ENCODE data around the gene COX10.

DNA sequence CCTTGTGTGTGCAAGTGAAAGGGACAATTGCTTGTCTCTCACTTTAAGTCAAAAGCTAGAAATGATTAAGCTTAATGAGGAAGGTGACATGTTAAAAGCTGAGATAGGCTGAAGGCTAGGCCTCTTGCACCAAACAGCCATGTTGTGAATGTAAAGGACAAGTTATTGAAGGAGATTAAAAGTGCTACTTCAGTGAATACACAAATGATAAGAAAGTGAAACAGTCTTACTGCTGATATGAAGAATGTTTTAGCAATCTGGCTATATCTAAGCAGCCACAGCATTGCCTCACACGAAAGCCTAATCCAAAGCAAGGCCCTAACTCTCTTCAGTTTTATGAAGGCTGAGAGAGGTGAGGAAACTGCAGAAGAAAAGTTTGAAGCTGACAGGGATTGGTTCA, 96.3 kb downstream of the COX10 start:
- TF ChIP-seq, protein P1, sequence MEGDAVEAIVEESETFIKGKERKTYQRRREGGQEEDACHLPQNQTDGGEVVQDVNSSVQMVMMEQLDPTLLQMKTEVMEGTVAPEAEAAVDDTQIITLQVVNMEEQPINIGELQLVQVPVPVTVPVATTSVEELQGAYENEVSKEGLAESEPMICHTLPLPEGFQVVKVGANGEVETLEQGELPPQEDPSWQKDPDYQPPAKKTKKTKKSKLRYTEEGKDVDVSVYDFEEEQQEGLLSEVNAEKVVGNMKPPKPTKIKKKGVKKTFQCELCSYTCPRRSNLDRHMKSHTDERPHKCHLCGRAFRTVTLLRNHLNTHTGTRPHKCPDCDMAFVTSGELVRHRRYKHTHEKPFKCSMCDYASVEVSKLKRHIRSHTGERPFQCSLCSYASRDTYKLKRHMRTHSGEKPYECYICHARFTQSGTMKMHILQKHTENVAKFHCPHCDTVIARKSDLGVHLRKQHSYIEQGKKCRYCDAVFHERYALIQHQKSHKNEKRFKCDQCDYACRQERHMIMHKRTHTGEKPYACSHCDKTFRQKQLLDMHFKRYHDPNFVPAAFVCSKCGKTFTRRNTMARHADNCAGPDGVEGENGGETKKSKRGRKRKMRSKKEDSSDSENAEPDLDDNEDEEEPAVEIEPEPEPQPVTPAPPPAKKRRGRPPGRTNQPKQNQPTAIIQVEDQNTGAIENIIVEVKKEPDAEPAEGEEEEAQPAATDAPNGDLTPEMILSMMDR (IDR thresholded peaks at IDR 0.05) = no peak
- no peak for TF ChIP-seq POLR2A (IDR thresholded peaks at IDR 0.05)
